ENCODE results near the gene PRDX3. TPM values are rescaled to one million over a fixed set of nuclear protein-coding genes. Genes with fewer than 3 reads are reported as not detected.
A peak's percentile ranks its signal among the peaks of the same experiment; 100 is the strongest.

PRDX3 gene
- total and polyA plus RNA-seq, 2 donors = 162 to 219 TPM

GRCh38 chr10:119211176-119211575 lies 32.6 kb upstream of the PRDX3 start:
- no peaks in the 10 kb centered on the region for H3K36me3 ChIP-seq (ENCODE audit: insufficient read depth)
- WGBS = 41% methylated on average over 3 of the region's 3 CpGs
- H3K4me3 ChIP-seq (ENCODE audit: low read depth, low read length) = no peak overlapping the region
- H3K4me1 ChIP-seq (ENCODE audit: insufficient read depth) = no peaks in the 10 kb centered on the region
- no peak for DNase-seq (ENCODE audit: extremely low spot score)
- peak overlapping the region; percentile 52 for H3K27ac ChIP-seq (ENCODE audit: low read depth)

- DNase-seq (ENCODE audit: extremely low spot score) = no peak
- Histone ChIP-seq H3K4me1 (ENCODE audit: insufficient read depth) (no peaks in the 10 kb centered on the region), H3K4me3 (ENCODE audit: low read depth, low read length) (no peak overlapping the region), H3K36me3 (ENCODE audit: insufficient read depth) (no peaks in the 10 kb centered on the region), H3K27ac (ENCODE audit: low read depth) (no peak overlapping the region)
- 78% methylated on average over 2 of the region's 2 CpGs for WGBS
Measured at GRCh38 chr10:119210633-119211032, 32.0 kb upstream of the PRDX3 start.

- DNase-seq (ENCODE audit: extremely low spot score) = no peak
- H3K27ac ChIP-seq (ENCODE audit: low read depth) = peak overlapping the region; percentile 65
- no peaks in the 10 kb centered on the region for H3K36me3 ChIP-seq (ENCODE audit: insufficient read depth)
- H3K4me3 ChIP-seq (ENCODE audit: low read depth, low read length) = no peak overlapping the region
- H3K4me1 ChIP-seq (ENCODE audit: insufficient read depth) = no peaks in the 10 kb centered on the region
- 46% methylated on average over 9 of the region's 9 CpGs for WGBS
Measured at GRCh38 chr10:119209736-119210355, 31.2 kb upstream of the PRDX3 start.

GRCh38 chr10:119209035-119209735 lies 30.6 kb upstream of the PRDX3 start:
- Histone ChIP-seq H3K27ac (ENCODE audit: low read depth) (peak overlapping the region; percentile 65), H3K4me1 (ENCODE audit: insufficient read depth) (no peaks in the 10 kb centered on the region), H3K36me3 (ENCODE audit: insufficient read depth) (no peaks in the 10 kb centered on the region), H3K4me3 (ENCODE audit: low read depth, low read length) (peak overlapping the region; percentile 69)
- WGBS = 15% methylated on average over 15 of the region's 15 CpGs
- DNase-seq (ENCODE audit: extremely low spot score) = no peak

- Histone ChIP-seq H3K4me1 (ENCODE audit: insufficient read depth) (no peaks in the 10 kb centered on the region), H3K4me3 (ENCODE audit: low read depth, low read length) (peak overlapping the region; percentile 69), H3K27ac (ENCODE audit: low read depth) (peak overlapping the region; percentile 86), H3K36me3 (ENCODE audit: insufficient read depth) (no peaks in the 10 kb centered on the region)
- DNase-seq (ENCODE audit: extremely low spot score) = no peak
- WGBS = 5% methylated on average over 3 of the region's 3 CpGs
Measured at GRCh38 chr10:119208553-119208940, 29.9 kb upstream of the PRDX3 start.

GRCh38 chr10:119207713-119208552 lies 29.3 kb upstream of the PRDX3 start:
- Histone ChIP-seq H3K27ac (ENCODE audit: low read depth) (peak overlapping the region; percentile 86), H3K4me1 (ENCODE audit: insufficient read depth) (no peaks in the 10 kb centered on the region), H3K4me3 (ENCODE audit: low read depth, low read length) (peak overlapping the region; percentile 69), H3K36me3 (ENCODE audit: insufficient read depth) (no peaks in the 10 kb centered on the region)
- under 1% methylated on average over 62 of the region's 62 CpGs for WGBS
- no peak for DNase-seq (ENCODE audit: extremely low spot score)

- peak; percentile 88 for DNase-seq (ENCODE audit: extremely low spot score)
- under 1% methylated on average over 34 of the region's 34 CpGs for WGBS
- no peaks in the 10 kb centered on the region for H3K4me1 ChIP-seq (ENCODE audit: insufficient read depth)
- no peaks in the 10 kb centered on the region for H3K36me3 ChIP-seq (ENCODE audit: insufficient read depth)
- peak within 1 kb of the TSS; percentile 93 for H3K27ac ChIP-seq (ENCODE audit: low read depth)
- H3K4me3 ChIP-seq (ENCODE audit: low read depth, low read length) = peak within 1 kb of the TSS; percentile 69
Measured at GRCh38 chr10:119207366-119207666, 28.7 kb upstream of the PRDX3 start, which contains the start of gene GRK5. GRK5 (plus strand) TSS chr10:119207571; CDS start chr10:119207918, 347 bp downstream.

GRCh38 chr10:119206603-119207365 lies 28.2 kb upstream of the PRDX3 start:
- Histone ChIP-seq H3K36me3 (ENCODE audit: insufficient read depth) (no peaks in the 10 kb centered on the region), H3K4me1 (ENCODE audit: insufficient read depth) (no peaks in the 10 kb centered on the region), H3K27ac (ENCODE audit: low read depth) (peak overlapping the region; percentile 93), H3K4me3 (ENCODE audit: low read depth, low read length) (peak overlapping the region; percentile 69)
- DNase-seq (ENCODE audit: extremely low spot score) = no peak
- WGBS = under 1% methylated on average over 97 of the region's 97 CpGs

GRCh38 chr10:119205894-119206602 lies 27.4 kb upstream of the PRDX3 start:
- Histone ChIP-seq H3K27ac (ENCODE audit: low read depth) (peak overlapping the region; percentile 35), H3K36me3 (ENCODE audit: insufficient read depth) (no peaks in the 10 kb centered on the region), H3K4me3 (ENCODE audit: low read depth, low read length) (no peak overlapping the region), H3K4me1 (ENCODE audit: insufficient read depth) (no peaks in the 10 kb centered on the region)
- WGBS = 42% methylated on average over 17 of the region's 17 CpGs
- no peak for DNase-seq (ENCODE audit: extremely low spot score)

- H3K4me3 ChIP-seq (ENCODE audit: low read depth, low read length) = no peak overlapping the region
- WGBS = 57% methylated on average over 4 of the region's 4 CpGs
- DNase-seq (ENCODE audit: extremely low spot score) = no peak
- H3K4me1 ChIP-seq (ENCODE audit: insufficient read depth) = no peaks in the 10 kb centered on the region
- H3K27ac ChIP-seq (ENCODE audit: low read depth) = no peak overlapping the region
- H3K36me3 ChIP-seq (ENCODE audit: insufficient read depth) = no peaks in the 10 kb centered on the region
Measured at GRCh38 chr10:119203006-119203405, 24.4 kb upstream of the PRDX3 start.

GRCh38 chr10:119201233-119201632 lies 22.6 kb upstream of the PRDX3 start:
- 91% methylated on average over 1 of the region's 1 CpG for WGBS
- Histone ChIP-seq H3K4me3 (ENCODE audit: low read depth, low read length) (no peak overlapping the region), H3K4me1 (ENCODE audit: insufficient read depth) (no peaks in the 10 kb centered on the region), H3K27ac (ENCODE audit: low read depth) (no peak overlapping the region), H3K36me3 (ENCODE audit: insufficient read depth) (no peaks in the 10 kb centered on the region)
- DNase-seq (ENCODE audit: extremely low spot score) = no peak

- WGBS = 44% methylated on average over 9 of the region's 9 CpGs
- H3K27ac ChIP-seq (ENCODE audit: low read depth) = no peak overlapping the region
- no peaks in the 10 kb centered on the region for H3K36me3 ChIP-seq (ENCODE audit: insufficient read depth)
- DNase-seq (ENCODE audit: extremely low spot score) = no peak
- no peaks in the 10 kb centered on the region for H3K4me1 ChIP-seq (ENCODE audit: insufficient read depth)
- H3K4me3 ChIP-seq (ENCODE audit: low read depth, low read length) = no peak overlapping the region
Measured at GRCh38 chr10:119199231-119199992, 20.8 kb upstream of the PRDX3 start.

Measured in urinary bladder (tissue), 4 donors.